Posterior cingulate gyrus (tissue), 11 donors: ENCODE measurements around the gene MYCN.

ENCODE experiments used
- DNase-seq, 10 donors: peaks; one replicate each; pipeline versions ENCODE4 v3.0.0 to v3.0.0-alpha.2; 2020 to 2021; ENCODE audit warnings: mixed read lengths in 3 of 10
- intact Hi-C: fragments of 100-400 bp; cut with DNase I; formaldehyde crosslinking; loops from one replicate; pipeline ENCODE4 v1.15.1; 2023

MYCN gene

DNA sequence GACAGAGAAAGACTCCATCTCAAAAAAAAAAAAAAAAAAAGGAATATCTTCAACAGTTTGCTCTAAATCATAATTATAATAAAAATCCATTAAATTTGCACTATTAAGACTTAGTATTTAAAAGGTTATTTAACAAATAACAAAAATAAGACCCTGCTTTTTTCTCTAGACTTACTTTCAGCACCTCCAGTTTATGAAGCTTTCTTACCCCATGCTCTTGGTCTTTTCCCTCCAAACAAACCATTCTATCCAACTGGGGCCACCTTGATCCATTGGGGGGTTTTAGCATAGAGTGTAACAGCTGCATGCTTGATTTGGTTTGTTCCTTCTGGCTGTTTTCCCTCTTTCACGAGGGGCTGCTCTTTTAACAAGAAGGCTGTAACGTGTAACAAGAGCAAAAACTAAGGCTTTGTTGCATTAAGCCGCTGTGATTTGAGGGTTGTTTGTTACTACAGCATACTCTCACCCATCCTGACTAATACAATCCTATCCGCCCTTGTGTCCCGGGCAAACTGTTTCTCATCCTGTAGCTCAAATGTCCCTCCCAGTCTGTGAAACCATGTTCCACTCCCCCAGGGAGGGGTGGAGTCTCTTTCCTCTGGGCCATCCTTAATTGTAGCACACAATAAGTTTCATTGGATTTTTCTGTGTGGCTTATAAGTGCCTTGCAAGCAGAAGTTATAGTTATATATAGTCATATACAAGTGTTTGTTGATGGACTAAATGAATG is 9.6 kb upstream of the MYCN start:
- DNase-seq, result no peak
- intact Hi-C loops, result loop anchor here (10.0 kb wide), 1 partner anchor 196 kb away; no protein-coding TSS in a partner anchor

DNA sequence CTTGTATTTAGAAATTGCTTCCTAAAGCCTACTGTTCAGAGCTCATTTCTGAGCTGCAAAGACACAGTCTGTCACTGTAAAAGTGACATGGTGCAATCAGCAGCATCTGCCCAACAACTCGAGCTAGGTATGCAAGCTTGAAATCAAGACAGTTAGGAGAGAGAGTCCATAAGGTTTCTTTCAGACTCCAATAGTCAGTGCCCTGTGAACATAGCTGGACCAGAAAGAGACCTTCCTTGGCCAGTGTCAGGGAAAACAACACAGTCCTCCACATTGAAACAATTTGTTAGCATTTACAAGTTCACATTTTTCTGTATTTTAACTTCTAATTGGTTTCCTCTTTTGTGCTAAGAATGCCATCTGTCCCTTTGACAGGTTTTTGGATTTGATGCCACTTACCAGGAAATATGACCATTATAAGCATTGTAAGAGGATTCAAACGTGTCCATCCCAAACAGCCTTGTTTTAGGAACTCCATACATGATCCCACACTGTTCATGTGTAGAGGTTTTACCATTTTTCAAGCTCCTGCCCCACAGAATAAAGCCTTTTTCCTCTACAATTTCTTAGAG is 8.9 kb upstream of the MYCN start:
- no peak for DNase-seq
- intact Hi-C loops, result loop anchor here (10.0 kb wide), 1 partner anchor 197 kb away; no protein-coding TSS in a partner anchor

DNA sequence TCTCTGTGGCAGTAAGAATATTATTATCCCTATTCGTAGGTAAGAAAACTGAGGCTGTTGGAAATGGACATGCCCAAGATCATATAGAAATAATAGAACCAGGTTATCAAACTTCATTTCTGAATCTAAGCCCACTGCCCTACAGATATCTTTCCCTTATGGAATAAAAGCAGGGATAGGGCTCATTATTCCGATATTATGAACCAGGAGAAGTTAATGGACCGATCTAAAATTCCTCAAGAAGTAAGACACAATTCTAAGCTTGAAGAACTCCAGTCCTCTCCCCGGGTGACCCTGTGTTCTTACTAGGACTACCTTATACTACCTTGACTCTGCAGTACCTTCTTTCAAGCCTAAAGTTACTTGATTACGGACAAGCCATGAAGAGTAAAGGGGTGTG is 8.4 kb upstream of the MYCN start:
- intact Hi-C loops, result loop anchor here (10.0 kb wide), 1 partner anchor 197 kb away; no protein-coding TSS in a partner anchor
- DNase-seq, result no peak

DNA sequence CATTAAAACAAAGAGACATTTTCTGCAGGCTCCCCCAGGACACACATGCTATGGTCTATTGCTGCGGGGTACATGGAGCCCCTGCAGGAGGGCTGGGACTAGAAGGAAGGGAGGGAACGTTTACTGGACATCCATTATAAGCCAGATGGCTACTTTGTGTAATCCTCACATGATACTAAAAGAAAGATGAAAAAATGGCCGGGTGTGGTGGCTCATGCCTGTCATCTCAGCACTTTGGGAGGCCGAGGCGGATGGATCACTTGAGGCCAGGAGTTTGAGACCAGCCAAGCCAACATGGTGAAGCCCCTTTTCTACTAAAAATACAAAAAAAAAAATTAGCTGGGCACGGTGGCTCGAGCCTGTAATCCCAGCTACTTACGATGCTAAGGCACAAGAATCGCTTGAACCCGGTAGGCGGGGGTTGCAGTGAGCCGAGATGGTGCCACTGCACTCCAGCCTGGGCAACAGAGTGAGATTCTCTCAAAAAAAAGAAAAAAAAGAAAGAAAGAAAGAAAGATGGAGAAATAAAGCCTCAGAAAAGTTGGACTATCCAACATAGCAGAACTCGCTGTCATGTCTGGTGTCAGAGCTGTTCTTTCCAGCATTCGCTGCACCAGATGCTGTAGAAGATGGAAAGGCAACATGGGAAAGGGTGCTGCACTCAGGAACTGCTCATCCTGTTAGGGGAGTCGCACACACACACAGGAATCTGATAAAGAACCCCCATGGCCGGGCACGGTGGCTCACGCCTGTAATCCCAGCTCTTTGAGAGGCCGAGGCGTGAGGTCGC is 7.8 kb upstream of the MYCN start:
- DNase-seq, result no peak
- intact Hi-C loops, result loop anchor here (10.0 kb wide), 1 partner anchor 198 kb away; no protein-coding TSS in a partner anchor

DNA sequence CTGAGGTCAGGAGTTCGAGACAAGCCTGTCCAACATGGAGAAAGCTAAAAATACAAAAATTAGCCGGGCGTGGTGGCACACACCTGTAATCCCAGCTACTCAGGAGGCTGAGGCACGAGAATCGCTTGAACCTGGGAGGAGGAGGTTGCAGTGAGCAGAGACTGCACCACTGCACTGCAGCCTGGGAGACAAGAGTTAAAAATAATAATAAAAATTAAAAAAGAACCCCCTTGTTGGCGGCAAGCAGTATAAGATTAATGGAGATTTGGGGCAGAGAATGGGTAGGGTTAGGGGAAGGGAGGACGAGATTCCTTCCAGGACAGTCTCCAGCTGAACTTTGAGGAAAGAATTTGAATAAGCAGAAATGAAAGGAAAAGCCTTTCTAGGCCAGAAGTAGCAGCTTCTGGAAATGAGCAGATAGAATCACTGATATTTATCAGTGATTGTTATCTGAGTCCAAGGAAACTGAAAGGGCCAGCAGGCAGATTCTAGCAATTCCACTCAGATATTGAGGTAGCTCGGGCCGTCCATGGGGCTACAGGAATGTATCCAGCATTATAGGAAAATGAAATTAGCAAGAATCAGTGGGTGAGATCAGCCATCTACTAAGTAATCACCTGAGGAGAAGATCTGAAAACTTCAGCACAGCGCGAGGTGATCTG is 7.0 kb upstream of the MYCN start:
- DNase-seq, result no peak
- intact Hi-C loops, result loop anchor here (10.0 kb wide), 1 partner anchor 199 kb away; no protein-coding TSS in a partner anchor

DNA sequence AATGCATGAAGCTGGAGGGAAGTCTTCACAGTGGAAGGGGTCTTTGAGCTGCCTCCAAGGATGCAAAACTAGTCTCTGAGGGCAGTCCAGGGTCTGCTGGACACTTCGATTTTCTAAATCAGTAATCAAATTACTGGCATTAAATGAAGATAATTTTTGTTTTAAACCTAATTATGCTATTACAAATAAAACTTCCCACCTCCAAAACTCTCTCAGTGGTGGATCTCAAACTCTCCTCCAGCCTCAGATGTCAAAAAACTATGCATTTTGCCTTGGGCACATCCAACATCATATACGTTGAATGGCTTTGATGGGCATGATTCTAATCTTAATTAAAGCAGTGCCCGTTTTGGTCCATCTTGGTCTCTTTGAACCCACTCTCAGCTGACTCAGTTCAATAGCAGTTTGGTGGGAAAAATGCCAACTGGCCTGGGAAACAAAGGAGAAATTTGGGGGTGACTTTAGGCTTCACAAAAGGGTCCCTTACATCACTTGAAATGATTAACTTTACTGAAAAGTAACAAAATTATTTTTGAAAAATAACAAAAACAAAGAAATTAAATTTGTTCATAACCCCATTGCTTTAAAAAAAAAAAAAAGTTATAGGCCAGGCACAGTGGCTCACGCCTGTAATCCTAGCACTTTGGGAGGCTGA is 5.9 kb upstream of the MYCN start:
- intact Hi-C loops, result loop anchor here (10.0 kb wide), 1 partner anchor 200 kb away; no protein-coding TSS in a partner anchor
- DNase-seq, result no peak

DNA sequence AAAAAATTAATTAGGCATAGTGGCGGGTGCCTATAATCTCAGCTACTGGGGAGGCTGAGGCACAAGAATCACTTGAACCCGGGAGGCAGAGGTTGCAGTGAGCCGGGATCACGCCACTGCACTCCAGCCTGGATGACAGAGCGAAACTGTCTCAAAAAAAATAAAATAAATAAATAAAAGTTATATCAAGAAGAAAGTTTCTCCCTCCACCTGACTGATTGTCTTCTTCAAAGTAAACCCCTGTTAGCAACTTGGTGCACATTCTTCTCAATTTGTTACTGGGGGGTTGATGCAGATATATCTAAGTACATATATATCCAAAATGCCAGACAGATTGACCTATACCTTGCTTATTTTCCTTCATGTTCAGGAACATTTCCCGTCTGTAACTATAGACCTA is 5.2 kb upstream of the MYCN start:
- intact Hi-C loops, result loop anchor here (5.0 to 10.0 kb wide), 2 partner anchors 200 to 552 kb away; no protein-coding TSS in a partner anchor
- no peak for DNase-seq

DNA sequence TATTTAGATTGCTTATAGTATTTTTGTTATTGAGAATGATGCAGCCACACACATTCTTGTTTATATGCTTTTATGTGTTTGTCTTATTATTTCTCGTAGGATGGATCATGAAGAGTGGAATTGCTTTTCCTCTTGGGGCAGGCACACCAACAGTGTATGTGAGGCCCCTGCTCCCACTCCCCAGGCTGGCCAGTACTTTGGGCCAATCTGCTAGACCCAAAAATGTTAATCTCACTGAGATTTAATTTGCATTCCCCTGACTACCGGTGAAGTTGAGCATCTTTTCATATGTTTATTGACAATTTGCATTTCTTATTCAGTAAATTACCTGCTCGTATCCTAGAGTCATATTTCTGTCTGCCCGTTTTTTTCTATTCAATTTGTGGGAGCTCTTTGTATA is 4.7 kb upstream of the MYCN start:
- intact Hi-C loops, result loop anchor here (5.0 to 10.0 kb wide), 2 partner anchors 201 to 552 kb away; no protein-coding TSS in a partner anchor
- no peak for DNase-seq

DNA sequence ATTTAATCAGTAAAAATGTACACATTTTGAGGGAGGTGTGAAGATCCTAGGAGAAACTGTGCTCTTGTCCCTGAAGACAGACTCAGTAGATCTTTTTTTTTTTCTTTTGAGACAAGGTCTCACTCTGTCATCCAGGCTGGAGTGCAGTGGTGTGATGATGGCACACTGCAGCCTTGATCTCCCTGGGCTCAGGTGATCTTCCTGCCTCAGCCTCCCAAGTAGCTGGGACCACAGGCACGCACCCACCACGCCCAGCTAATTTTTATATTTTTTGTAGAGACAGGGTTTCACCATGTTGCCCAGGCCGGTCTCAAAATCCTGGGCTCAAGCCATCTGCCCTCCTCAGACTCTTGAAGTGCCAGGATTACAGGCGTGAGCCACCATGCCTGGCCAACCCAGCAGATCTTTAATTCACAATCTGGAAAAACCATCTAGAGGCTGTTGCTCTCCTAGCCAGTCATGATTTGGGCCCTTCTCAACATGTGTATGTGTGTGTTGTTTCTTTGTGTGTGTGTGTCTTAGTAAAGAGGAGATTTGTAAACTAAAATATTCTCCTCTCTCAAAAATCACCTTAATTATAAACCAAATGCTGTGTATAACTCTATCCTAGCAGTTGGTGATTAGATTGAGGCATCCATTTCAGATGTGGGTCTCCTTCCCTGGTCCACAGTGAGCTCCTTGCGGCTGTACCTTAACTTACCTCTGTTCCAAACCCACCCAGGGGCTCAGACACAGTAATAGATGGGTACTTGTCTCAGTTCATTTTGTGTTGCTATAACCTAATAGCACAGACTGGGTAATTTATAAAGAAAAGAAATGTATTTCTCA is 3.9 kb upstream of the MYCN start:
- intact Hi-C loops, result loop anchor here (5.0 to 10.0 kb wide), 2 partner anchors 202 to 551 kb away; no protein-coding TSS in a partner anchor
- no peak for DNase-seq

DNA sequence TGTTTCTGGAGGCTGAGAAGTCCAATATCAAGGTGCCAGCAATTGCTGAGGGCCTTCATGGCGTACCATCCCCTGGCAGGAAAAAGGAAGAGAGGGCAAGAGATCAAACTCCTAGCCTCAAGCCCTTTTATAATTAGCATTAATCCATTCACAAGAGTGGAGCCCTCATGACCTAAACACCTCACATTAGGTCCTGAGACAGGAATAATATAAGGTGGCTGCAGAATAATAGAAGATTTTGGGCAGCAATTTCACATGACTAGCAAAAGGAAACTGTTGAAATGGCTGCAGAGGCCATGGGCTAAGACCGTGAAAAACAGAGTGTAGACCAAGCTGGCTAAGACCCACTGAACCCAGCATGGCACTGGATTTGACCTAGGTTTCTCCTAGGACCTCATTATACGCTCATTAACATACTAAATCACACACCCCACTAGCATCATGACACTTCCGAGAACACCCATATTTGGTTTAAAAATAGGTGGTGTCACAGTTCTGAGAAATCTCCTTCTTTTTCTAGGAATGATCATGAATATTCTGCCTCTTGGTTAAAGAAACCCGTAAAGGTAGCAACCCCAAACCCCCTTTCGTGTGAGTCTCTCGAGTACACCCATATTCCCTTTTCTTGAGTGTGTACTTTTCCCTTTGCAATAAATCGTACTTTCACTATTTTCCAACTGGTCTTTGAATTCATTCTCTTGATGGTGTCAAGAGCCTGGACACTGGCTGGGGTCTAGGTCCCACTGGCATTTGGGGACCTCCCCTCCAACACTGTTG is 3.1 kb upstream of the MYCN start:
- no peak for DNase-seq
- intact Hi-C loops, result loop anchor here (5.0 to 10.0 kb wide), 2 partner anchors 202 to 550 kb away; no protein-coding TSS in a partner anchor

DNA sequence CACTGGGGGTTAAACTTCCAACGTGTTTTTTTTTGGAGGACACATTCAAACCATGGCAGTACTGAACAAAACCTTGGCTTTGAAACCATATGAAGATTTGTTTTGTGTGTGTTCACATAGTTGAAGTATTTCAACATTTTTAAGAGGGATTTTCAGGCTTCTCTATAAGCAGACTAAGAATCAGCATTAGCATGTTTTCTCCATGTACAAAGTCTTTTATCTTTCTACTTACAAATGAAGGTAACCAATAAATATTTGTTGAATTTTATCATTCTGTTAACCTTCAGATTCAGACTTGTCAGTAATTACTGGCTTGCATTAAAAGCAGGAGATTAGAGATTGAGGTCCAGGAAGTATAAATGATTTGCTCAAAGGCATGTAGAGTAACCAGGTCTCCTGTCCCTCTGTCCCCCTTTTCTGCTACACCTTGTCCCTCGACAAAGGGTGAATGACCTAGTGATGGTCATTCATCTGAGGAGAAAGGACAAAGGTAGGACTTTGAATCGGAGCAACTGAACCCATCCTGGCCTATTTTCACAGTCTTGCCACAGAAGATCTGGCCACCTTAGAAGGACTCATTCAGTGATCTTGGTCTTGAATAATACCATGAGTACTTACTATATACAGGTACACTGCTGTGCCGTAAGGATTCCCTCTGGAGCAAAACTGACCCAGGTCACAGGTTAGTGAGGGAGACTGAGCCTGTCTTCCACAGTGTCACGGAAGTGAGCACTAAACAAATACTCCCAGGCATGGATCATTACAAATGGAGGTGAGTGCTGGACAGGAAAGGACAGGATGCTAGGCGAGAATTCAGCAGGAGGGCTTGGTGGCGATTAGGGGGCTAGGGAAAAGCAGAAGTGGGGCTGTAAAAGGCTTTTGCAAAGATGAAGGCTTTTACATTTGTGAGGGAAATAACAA is 2.2 kb upstream of the MYCN start:
- intact Hi-C loops, result loop anchor here (2.0 to 10.0 kb wide), 3 partner anchors 203 to 549 kb away; no protein-coding TSS in a partner anchor
- no peak for DNase-seq

DNA sequence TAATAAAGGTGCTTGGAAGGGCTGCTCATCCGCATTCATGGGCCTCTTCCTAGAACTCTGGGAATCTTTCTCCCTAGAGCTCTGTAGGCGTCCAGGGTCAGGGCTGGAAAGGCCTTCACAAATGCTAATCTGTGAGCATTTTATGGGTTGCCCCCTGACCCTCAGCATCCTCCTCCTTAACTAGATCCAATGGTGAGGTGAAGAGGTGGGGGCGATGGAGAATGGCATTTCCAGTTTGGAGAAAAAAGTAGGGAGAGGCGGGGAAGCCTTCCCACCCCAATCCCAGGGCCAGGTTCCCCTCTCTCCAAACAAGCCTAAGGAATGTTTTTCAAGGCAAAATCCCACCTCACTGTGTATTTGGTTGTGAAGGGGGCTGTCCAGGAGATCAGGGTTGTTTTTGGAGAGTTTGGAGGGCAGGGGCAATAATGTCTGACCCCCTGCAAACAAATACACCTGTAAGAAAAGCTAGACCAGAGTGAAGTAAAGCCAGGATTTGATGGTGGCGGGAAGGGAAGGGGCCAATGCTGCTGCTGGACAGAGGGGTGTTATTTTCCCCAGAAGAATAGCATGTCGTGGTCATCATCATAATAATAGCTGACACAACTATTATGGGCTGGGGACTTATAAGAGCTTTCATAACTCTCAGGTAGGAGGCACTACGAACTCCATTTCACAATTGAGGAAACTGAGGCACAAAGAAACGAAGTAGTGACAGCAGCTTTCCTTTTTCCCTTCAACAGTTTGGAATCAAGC is 1.4 kb upstream of the MYCN start:
- intact Hi-C loops, result loop anchor here (1.0 to 10.0 kb wide), 6 partner anchors 204 to 569 kb away; no protein-coding TSS in a partner anchor
- DNase-seq, result no peak

DNA sequence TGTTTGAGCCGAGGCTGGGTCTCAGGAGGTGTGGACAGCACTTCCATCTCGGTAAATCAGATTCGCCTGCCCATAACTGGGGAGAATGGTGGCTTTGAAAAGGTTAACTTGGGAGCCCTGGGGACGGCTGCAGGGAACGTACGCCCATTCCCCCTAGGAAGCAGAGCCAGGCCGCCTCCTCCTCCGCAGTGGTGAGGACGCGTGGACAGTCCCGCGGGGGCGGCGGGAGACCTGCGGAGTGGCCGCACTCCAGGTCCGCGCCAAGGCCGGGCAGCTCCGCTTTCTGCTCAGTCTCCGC is 845 bp upstream of the MYCN start:
- DNase-seq, result peak in 6 of 10 donors; percentile 72 to 98 (median 90)
- intact Hi-C loops, result loop anchor here (1.0 to 10.0 kb wide), 6 partner anchors 205 to 569 kb away; no protein-coding TSS in a partner anchor

DNA sequence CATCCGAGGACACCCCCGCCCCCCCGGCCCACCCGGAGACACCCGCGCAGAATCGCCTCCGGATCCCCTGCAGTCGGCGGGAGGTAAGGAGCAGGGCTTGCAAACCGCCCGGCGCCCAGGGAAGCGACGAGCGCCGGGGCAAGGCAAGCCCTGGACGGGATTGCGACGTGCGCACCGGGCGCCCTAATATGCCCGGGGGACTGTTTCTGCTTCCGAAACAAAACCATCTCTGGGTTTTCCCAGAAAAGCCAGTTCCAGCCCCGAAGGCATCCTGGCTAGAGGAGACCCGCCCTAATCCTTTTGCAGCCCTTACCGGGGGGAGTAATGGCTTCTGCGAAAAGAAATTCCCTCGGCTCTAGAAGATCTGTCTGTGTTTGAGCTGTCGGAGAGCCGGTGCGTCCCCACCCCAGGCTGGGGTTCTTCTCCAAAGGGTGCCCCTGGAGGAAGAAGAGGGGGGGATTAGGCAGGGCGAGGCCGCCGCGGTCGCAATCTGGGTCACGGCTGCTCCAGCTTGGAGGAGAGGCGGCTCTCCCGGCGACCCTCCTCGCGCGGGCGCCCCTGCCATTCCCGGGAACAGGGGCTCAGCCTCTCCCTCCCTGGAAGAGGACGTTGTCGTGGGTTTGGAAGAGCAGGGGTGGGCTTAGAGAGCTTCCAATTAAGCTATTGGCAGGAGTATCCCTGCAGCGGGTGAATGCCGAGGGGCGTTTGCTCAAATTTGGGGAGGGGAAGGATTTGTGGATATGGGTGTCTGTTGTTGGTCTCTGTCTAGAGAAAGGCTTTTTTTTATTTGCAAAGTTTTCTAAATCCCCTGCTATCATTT is 521 bp downstream of the MYCN start:
- intact Hi-C loops, result loop anchor here (5.0 kb wide), 2 partner anchors 96 to 276 kb away; no protein-coding TSS in a partner anchor
- DNase-seq, result peak in 5 of 10 donors; percentile 14 to 89 (median 32)

DNA sequence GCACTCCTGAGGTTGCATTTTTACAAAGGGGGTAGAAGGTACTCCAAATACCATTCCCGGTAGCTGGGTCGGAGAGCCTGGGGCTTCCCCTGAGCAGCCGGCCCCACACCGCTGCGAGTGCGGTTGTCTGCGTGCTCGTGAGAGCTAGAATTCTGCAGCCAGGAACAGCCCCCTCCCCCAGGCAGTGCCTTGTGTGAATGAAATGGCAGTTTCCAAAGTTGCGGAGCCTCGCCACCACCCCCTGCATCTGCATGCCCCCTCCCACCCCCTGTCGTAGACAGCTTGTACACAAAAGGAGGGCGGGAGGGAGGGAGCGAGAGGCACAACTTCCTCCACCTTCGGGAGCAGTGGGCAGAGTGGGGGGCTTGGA is 1.1 kb downstream of the MYCN start:
- intact Hi-C loops, result loop anchor here (5.0 kb wide), 2 partner anchors 96 to 276 kb away; no protein-coding TSS in a partner anchor
- peak in 9 of 10 donors; percentile 20 to 90 (median 43) for DNase-seq
